ENCODE results near the gene POLR3A.

The POLR3A gene

DNA sequence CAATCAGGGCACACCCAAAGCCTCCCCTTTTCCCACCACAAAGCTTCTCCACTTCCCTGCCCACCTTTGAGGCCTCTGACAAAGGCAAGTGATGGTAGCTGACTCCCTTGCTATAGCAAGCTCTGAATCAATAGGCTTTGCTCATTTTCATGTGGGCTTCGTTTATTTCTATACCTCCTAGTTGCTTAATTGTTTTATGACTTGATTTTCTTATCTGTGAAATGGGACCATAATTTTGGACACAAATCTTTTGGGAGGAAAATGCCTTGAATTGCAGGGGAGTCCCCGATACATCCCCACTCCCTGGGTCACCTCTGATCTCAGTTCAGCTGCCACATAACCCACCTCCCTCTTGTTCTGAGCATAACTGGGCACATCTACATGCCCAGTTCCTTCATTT lies 89.1 kb downstream of the POLR3A start:
- DNase-seq: no peak

DNA sequence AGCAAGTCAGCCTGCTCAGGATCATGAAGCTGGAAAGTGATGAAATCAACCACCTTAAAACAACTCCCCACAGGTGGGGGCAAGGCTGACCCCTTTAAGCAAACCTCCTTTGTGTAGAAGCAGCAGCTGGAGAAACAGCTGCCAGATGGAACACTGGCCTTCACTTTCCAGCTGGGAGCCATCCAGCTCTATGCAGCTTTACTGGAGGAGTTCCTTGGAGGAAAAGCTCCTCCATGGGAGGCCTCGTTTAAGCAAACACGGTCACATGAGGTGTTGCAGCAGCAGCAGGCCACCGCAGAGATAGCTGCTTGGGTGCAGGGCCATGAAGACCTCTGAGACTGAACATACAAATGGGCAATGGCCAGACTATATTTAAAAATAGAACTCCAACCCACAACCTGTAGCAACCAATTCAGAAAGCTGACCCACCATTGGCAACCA lies 89.7 kb downstream of the POLR3A start:
- no peak for DNase-seq

DNA sequence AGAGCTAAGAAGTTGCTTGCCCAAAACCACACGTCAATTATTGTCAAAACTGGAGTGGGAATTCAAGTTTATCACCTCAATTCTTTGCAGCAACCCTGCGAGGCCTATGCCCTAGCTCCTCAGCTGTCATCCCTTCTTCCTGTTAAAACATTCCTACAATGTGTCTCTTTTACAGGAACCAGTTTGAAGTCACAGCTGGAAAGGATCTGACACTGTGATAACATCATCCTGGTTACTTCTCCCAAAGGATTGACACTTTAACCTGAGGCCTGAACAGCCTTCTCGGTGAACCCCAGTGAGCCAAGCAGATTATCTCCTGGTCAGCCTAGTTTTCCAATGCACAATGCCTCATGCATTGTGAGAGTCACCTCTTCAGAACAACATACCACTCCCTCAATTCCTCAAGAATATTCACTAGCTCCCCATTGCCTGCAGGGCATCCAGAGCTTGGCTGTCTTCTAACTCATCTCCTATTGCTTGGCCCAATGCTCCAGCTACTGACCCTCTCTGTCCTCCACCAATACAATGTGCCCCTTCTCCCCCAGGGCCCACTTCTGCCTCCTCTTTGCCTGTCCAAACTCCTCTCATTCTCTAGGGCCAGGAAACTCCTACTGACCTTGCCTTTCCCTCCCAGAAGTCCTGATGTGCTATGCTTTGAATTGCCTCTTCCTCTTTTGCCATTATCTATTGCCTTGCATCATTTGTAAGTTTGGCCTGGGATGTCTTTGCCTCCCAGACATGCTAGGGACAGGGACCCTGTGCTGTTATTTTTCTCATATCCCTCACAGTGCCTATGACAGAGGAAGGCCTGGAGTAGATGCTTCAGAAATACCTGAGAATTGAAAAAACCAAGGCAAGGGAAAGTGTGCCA lies 92.4 kb downstream of the POLR3A start:
- no peak for DNase-seq

DNA sequence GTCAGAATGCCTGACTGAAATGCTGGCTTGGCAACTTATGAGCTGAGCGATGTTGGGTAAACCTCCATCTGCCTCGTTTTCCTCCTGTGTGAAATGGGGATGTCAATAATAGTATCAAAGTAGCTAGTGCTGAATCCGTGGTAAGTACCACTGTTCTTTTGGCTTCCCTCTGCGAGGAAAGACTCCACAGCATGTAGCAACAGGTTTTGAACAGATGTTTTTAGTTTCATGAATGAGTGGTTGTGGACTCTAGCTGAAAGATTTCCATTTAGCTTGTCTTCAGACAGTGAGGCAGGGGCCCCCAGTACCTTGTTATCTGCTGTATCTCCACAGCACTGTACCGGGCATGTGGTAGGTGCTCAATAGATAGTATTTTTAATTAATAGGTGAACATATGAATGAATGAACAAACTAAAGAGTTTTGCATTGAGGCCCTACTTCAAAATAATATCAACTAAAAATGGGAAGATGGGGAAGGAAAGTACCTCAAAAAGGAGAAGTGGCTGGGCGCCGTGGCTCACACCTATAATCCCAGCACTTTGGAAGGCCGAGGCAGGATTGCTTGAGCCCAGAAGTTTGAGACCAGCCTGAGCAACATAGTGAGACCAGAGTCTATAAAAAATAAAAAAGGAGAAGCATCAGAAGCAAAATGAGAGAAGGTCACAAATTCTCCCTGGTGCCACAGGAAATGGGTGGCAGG lies 97.1 kb downstream of the POLR3A start:
- DNase-seq: no peak

DNA sequence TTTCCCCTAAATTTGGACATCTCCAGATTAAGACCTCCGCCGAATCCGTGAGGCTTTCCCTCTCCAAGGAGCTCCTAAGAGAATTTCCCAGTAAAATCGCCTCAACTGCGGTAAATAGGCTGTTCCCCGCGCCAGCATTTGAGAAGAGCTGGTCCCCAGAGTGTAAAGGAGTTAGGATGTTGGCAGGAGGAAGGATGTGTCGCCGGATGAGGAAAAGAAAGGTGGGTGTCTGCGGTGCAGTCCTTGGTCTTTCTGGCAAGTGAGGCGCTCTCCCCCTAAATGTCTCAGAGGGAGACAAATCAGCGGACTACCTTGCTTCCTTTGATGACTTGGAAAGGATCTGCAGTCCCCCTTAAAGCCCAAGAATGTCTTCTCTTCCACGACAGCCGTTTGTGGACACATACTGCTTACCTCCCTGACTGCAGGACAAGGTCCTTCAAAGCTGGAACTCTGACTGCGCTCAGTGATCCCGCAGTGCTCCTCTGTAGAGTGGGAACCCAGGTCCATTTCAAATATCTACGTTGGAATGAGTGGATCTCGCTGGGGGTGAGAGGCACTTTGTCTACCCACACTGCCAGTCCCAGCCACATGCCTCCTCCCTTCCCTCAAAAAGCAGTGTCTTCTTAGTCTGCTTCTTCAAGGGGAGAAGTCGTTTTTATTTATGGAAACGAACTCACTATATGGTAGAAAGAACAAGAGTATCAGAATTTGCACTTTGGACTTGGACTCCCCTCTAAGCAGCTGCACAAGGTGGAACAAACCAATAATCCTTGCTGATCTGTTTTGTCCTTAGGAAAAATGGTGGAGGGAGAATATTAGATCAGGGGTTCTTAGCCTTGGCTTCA lies 101.7 kb downstream of the POLR3A start:
- DNase-seq: no peak

DNA sequence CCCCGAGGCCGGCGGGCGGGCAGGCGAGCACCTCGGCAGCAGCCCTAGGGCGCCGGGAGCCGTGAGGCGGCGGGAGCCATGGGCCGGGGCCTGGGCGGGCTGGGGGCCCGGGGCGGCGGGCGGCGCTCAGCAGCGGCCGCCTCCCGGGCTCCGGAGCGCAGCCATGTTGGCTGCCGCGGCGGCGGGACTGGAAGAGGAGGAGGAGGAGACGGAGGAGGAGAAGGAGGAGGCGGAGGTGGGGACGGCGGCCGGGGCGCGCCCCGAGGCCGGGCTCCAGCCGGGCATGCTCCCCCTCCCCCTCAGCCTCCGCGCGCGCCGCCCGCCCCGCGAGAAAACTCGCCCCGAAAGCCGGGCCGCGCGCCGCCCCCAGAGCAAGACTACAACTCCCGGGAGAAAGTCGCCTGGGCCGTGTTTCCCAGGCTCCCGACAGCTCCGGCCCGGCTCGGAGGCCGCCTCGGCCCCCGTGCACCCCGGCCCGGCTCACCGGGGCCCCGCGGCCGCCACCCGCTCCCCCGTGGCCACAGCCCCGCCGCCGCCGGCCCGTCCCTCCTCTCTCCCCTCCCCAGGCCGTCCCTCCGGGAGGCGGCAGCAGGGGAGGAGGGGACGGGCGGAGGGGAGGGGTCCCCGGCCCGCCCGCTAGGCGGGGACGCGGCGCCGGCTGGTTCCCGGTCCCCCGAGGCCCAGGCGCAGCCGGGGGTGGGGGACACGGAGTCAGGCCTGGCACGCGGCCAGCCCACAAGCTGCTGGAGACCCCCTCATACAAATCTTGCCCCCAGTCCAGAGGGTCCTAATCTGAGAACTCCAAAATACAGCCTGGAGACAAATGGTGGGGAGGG lies 102.5 kb downstream of the POLR3A start, which contains the start of gene DLG5:
Gene DLG5 (minus strand): TSS at position 190 of the 836 bp plus-strand sequence. CDS start 235 bp downstream, outside the sequence.
- DNase-seq: peak in 1 of 2 experiments; percentile 45

DNA sequence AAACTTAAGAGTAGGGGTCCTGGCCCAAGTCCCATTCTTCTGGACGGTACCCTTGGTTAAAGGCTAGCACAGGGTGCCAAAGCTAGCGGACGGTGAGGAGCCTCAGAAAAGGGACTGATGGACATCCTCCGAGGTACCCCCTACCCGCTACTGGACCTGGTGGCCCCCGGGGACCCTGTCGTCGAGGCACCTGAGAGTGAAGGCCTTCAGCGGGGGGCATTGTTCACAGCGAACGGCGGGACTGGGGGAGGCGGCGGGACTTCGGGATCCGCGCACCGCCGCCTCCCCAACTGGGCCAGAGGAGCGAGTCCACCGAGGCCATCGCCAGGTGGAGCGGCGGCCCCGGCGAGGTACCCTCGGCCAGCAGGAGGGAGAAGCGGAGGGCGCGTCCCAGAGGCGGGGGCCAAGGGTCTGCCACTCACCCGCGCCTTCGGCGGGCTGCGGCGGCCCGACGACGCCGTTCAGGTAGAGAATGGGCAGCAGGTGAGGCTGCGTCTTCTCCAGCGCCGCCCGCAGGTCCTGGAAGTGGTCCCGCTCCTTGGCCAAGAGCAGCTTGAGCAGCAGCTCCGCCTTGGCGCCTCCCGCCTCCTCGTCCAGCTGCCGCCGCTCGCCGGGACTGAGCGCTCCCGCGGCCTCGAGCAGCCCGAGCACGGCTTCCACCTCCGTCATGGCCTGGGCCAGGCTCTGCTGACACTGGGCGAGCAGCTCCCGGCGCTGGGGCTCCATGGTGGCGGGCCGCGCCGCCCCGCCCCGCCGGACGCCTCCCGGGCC lies 103.3 kb downstream of the POLR3A start:
- DNase-seq: no peak

DNA sequence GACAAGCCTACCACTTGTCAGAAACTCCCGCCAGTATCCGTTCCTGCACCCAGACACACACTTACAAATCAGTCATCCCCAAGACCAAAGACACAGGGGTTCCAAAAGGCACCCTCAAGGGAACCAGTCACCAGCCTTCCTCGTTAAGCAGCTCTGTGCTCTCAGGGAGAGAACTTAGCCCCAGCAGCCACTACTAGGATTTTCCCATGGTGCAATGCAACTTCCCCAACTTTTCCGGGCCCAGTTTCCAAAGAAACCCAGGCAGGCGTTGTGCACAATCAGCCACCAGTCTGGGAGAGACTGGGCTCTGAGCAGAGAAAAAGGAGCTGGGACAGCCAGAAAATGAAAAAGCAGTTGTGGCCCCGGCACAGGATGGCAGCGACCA lies 103.9 kb downstream of the POLR3A start:
- DNase-seq: peak in 1 of 2 experiments; percentile 15

DNA sequence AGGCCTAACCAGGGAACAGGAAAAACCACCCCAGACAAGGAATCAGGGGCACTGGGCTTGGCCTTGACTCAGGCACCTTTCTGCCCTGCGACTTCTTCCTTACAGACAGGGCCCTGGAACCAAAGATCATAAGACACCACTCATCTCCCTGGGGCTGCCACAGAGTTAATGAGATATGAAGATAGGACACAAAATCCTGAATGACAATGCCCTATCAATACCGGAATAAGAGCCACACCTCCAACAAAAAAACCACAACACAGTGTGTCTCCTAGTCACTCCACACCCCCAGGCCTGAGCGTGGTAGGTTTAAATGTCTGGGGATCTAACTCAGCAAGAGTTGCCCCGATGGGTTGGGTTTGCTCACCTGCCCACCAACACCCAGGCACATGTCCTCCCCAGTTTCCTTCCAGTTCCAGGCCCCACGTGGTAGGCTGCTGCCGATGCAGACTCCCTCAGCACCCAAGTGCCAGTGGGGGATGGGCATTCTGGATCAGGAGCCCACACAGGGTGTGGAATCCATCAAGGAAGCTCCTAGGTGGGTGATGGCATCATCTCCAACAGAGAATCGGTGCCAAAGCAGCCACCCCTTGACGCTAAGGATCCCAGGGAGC lies 106.6 kb downstream of the POLR3A start:
- no peak for DNase-seq

DNA sequence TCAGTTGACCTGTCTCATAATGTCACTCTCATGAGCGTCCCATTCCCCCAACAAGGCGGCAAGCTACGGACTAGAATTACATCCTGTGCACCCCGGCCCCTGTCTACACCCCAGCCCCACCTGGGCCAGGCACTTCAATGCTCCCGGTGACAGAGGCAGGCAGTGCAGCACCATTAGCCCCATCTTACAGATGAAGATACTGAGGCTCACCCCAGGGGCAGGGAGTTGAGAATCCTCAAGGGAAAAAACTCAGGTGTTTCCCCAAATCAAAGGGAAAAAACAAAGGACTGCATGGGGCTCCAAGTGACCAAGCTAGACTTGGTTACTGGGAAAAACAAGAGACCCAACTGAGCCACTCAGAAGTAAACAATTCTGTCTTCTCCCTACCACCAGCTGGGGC lies 107.3 kb downstream of the POLR3A start:
- no peak for DNase-seq

DNA sequence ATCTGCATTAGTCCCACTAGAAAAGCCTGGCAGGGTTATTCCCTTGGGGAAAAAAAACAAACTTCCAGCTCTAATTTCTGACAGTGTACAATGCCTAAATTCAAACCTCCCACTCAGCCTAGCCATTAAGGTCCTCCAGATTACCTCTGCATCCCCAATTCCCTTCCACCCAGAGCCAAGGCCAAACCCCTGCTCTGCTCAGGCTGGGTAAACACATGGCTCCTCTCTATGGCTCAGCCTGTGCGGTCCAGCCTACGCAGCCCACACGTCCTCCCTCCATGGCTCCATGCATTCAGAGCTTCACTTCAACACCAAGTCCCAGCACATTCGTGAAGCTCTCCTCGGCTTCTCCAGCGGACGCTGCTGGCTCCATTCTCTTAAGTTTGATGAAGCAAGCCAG lies 107.9 kb downstream of the POLR3A start:
- no peak for DNase-seq

DNA sequence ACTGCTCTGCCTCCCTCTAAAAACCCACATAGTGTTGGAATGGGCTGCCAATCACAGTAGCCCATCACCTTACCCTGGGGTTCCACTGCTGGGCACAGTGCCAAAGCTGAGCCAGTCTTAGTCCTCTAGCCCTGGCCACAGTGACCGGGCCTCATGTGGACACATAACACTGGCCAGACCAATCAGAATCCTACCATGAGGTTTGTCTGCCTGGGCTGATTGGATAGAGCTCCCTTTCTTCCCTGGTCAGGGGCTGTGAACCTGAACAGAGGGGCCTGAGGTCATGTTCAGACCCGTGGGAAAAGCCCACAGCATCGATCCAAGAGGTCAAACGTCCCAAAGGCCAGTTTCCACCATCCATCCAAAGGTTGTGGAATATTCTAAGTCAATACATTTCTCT lies 108.8 kb downstream of the POLR3A start:
- no peak for DNase-seq

DNA sequence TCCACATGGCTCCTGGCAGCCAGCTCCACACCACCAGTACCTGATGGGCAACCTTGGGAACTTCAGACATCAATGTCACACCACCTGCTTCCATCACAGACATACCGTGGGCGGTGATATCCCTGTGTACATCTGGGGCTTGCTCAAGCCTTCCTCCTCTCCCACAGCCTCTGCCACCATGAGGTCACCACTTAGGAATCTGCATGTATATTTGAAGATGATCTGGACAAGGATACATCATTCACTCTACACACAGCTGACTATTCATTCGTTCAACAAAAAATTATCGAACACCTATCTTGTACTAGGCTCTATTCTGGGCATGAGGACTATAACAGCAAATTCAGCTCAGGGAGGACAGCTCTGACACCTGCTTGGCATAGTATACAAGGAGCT lies 109.6 kb downstream of the POLR3A start:
- peak in 1 of 2 experiments; percentile 36 for DNase-seq

All from SW 1271 (cell line).